Left lung (tissue), 10 donors: ENCODE measurements around the gene RNF141. TPM values are rescaled to one million over a fixed set of nuclear protein-coding genes. Genes with fewer than 3 reads are reported as not detected.

Experiments
- ATAC-seq: fragments of 200-7000 bp; cut with Tn5 transposase; one replicate; pipeline ENCODE4 v1.9.1; 2020; ENCODE audit warnings: moderate library complexity
- DNase-seq, 4 donors: peaks; one replicate each; pipeline ENCODE4 v3.0.0-alpha.2; 2013 to 2020
- H3K27ac ChIP-seq, 2 donors: fragments of 200-600 bp; sonication (generic) in 1 of 2; one replicate each; pipeline versions ENCODE4 v1.5.0 to v1.8.0; 2020 to 2021
- H3K27me3 ChIP-seq, 2 donors: fragments of 200-600 bp; sonication (generic) in 1 of 2; one replicate each; pipeline versions ENCODE4 v1.5.0 to v1.8.0; 2020 to 2021
- H3K36me3 ChIP-seq, 2 donors: fragments of 200-600 bp; sonication (generic) in 1 of 2; one replicate each; pipeline versions ENCODE4 v1.5.0 to v1.8.0; 2020 to 2021
- H3K4me1 ChIP-seq, 2 donors: fragments of 200-600 bp; one replicate each; pipeline ENCODE4 v1.8.0; 2021
- H3K4me3 ChIP-seq, 2 donors: fragments of 200-600 bp; sonication (generic) in 1 of 2; one replicate each; pipeline versions ENCODE4 v1.5.0 to v1.8.0; 2020 to 2021; ENCODE audit warnings: mild to moderate bottlenecking in 1 of 2
- H3K9me3 ChIP-seq, 2 donors: fragments of 200-600 bp; sonication (generic) in 1 of 2; one replicate each; pipeline versions ENCODE4 v1.5.0 to v1.8.0; 2020 to 2021
- intact Hi-C, 2 donors: fragments of 100-400 bp; cut with DNase I; formaldehyde crosslinking; loops; one replicate each; pipeline versions ENCODE4 v1.11.2 to v1.14.2; 2022
- polyA plus RNA-seq, 6 donors: library from polyadenylated mRNA; unstranded; fragments of 120-200 nt; gene quantifications; one replicate each; pipeline ENCODE4 v1.2.1, GENCODE V29; 2013; ENCODE audit not compliant: insufficient read length in 6 of 6
- total RNA-seq, 2 donors: library from RNA; stranded (reverse); fragmentation: NEBNext Ultra II Directional; extraction: Animal tissue kit (Norgen Biotek cat#: 25700); gene quantifications; one replicate each; pipeline ENCODE4 v1.2.1, GENCODE V29; 2021
- TF ChIP-seq, protein P1 (sequence below), 2 donors: fragments of 200-600 bp; sonication (generic) in 1 of 2; IDR thresholded peaks; one replicate each; pipeline versions ENCODE4 v1.5.0 to v1.8.0; 2021; ENCODE audit warnings: antibody characterized with exemption in 2 of 2
- donor health status: DM: no; HTN: yes; CAD: no.
- donor health status: DM: no; HTN: no; CAD: no.

The RNF141 gene
- total and polyA plus RNA-seq, 8 donors, result 30.4 to 74.7 (median 34.6) TPM

- intact Hi-C loops, result no loop called here
- Histone ChIP-seq H3K4me3 (no peak overlapping the region), H3K27me3 (no peaks in the 10 kb centered on the region), H3K27ac (no peak overlapping the region), H3K4me1 (peaks cover 0 to 12% of the 10 kb centered on the region in 2 donors), H3K36me3 (peaks cover 5 to 59% of the 10 kb centered on the region in 2 donors), H3K9me3 (no peaks in the 10 kb centered on the region)
- TF ChIP-seq, protein P1, sequence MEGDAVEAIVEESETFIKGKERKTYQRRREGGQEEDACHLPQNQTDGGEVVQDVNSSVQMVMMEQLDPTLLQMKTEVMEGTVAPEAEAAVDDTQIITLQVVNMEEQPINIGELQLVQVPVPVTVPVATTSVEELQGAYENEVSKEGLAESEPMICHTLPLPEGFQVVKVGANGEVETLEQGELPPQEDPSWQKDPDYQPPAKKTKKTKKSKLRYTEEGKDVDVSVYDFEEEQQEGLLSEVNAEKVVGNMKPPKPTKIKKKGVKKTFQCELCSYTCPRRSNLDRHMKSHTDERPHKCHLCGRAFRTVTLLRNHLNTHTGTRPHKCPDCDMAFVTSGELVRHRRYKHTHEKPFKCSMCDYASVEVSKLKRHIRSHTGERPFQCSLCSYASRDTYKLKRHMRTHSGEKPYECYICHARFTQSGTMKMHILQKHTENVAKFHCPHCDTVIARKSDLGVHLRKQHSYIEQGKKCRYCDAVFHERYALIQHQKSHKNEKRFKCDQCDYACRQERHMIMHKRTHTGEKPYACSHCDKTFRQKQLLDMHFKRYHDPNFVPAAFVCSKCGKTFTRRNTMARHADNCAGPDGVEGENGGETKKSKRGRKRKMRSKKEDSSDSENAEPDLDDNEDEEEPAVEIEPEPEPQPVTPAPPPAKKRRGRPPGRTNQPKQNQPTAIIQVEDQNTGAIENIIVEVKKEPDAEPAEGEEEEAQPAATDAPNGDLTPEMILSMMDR (IDR thresholded peaks at IDR 0.05), result no peak
- DNase-seq (no peak), ATAC-seq (no peak)
Measured at GRCh38 chr11:10514709-10515108, 26.3 kb downstream of the RNF141 start.

DNA sequence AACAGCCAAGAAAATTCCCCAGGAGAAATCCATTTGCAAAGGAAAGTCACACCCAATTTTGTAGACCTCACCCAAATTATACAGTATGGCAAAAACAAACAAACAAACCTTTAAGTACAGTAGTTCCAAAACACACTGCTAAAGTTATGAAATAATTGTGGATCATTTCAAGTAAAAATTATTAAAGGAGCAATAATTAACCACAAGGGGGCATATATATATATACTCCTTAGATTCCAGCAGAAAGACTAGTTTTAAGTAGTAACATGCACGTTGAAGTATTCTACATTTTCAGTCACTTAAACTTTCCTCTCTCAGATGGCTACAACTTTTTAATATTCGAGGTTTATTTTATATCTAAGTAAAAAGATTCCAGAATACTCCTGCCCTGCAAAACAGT lies 26.8 kb downstream of the RNF141 start:
- Histone ChIP-seq H3K27ac (no peak overlapping the region), H3K4me1 (peaks cover 0 to 12% of the 10 kb centered on the region in 2 donors), H3K9me3 (no peaks in the 10 kb centered on the region), H3K27me3 (no peaks in the 10 kb centered on the region), H3K36me3 (peaks cover 5 to 54% of the 10 kb centered on the region in 2 donors), H3K4me3 (no peak overlapping the region)
- intact Hi-C loops, result no loop called here
- TF ChIP-seq, protein P1 (IDR thresholded peaks at IDR 0.05), result peak in 1 of 2 donors; percentile 27
- no peak for ATAC-seq
- no peak for DNase-seq

DNA sequence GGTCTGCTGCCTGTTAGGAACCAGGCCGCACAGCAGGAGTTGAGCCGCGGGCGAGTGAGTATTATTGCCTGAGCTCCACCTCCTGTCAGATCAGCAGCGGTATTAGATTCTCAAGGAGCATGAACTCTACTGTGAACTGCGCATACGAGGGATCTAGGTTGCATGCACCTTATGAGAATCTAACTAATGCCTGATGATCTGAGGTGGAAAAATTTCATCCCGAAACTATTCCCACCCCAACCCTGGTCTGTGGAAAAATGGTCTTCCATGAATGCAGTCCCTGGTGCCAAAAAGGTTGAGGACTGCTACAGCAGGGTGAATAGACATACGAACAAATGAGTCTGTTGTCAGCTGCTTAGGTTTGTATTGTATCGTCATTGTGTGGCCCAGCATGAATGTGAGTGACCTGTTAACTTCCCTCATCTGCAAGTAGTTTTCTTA lies 29.8 kb downstream of the RNF141 start:
- no peaks in the 10 kb centered on the region for H3K9me3 ChIP-seq
- ATAC-seq, result no peak
- DNase-seq, result no peak
- H3K27me3 ChIP-seq, result no peaks in the 10 kb centered on the region
- H3K4me3 ChIP-seq, result no peak overlapping the region
- intact Hi-C loops, result no loop called here
- H3K36me3 ChIP-seq, result peaks cover 0 to 44% of the 10 kb centered on the region in 2 donors
- no peak overlapping the region for H3K27ac ChIP-seq
- peaks cover 0 to 14% of the 10 kb centered on the region in 2 donors for H3K4me1 ChIP-seq
- TF ChIP-seq, protein P1 (IDR thresholded peaks at IDR 0.05), result no peak

- TF ChIP-seq, protein P1 (IDR thresholded peaks at IDR 0.05), result no peak
- intact Hi-C loops, result no loop called here
- DNase-seq (no peak), ATAC-seq (no peak)
- peak overlapping the region in 1 of 2 donors; percentile 90 for H3K27ac ChIP-seq
- H3K4me1 ChIP-seq, result peaks cover 0 to 47% of the 10 kb centered on the region in 2 donors
- no peaks in the 10 kb centered on the region for H3K9me3 ChIP-seq
- H3K36me3 ChIP-seq, result peaks cover 0 to 49% of the 10 kb centered on the region in 2 donors
- no peak overlapping the region for H3K4me3 ChIP-seq
- H3K27me3 ChIP-seq, result no peaks in the 10 kb centered on the region
Measured at GRCh38 chr11:10506008-10506370, 35.0 kb downstream of the RNF141 start.

DNA sequence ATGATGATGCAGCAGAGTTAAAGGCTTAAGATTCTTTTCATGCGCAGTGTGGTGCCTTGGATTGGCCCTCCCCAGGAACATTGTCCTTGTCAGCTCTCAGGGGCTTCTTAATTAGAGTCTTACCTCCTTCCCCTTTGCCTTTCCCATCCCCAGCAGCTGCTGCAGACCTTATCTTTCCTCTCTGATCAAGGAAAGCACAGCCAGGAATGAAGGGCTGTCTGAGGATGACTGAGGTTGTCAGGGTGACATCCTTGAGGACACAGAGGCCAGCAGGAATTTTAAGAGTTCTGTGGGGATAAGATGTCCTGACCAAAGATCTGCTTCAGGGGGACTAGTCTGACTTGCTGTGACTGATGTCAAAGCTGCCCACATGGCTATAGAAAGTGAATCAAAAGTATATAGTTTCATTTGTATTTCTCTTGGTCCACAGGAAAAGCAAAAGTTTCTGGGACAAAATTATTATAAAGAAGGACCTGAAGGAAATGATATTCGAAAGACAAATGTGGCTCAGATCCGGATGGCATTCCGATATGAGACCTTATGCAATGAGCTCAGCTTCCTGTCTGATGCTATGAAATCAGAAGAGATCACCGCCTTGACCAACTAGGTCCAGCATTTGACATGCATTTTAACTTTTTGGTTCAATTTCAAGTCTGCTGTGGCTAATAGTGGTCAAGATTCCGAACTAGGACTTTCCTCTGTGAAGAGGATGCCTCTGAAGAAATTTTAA lies 35.5 kb downstream of the RNF141 start:
- intact Hi-C loops, result no loop called here
- peaks cover 0 to 54% of the 10 kb centered on the region in 2 donors for H3K36me3 ChIP-seq
- H3K9me3 ChIP-seq, result no peaks in the 10 kb centered on the region
- ATAC-seq, result no peak
- H3K27me3 ChIP-seq, result no peaks in the 10 kb centered on the region
- DNase-seq, result no peak
- no peak overlapping the region for H3K4me3 ChIP-seq
- H3K4me1 ChIP-seq, result peaks cover 0 to 49% of the 10 kb centered on the region in 2 donors
- TF ChIP-seq, protein P1 (IDR thresholded peaks at IDR 0.05), result no peak
- peak overlapping the region in 1 of 2 donors; percentile 90 for H3K27ac ChIP-seq
